ENCODE data around the gene CHST15.

- TF ChIP-seq EZH2phosphoT487 (IDR thresholded peaks at IDR 0.05; ENCODE audit: insufficient read depth, low read depth), result no peak
- TF ChIP-seq EZH2 (IDR thresholded peaks at IDR 0.05; ENCODE audit: insufficient read depth, poor library complexity, severe bottlenecking), result no peak
Measured at GRCh38 chr10:124125305-124126116, 32.1 kb upstream of the CHST15 start.
